Skin epidermis (tissue), 12 donors: Measurements from ENCODE around the gene SAMD8.
"Not testable (repeated sequence)": the region's sequence is repeated elsewhere in the genome, so short reads cannot be mapped to it uniquely, and the experiment has no call there.

Experiments
- H3K27ac ChIP-seq, 21 experiments: fragments of 200-600 bp; sonication (generic) in 11 of 21; one replicate each; pipeline ENCODE4 v1.5.0; 2020; ENCODE audit warnings: mild to moderate bottlenecking in 3 of 21, inconsistent platforms in 2 of 21, moderate library complexity in 2 of 21
- H3K4me3 ChIP-seq, 7 experiments: fragments of 200-600 bp; sonication (generic) in 2 of 7; one replicate each; pipeline ENCODE4 v1.5.0; 2020; ENCODE audit warnings: inconsistent platforms in 2 of 7, mild to moderate bottlenecking in 2 of 7, moderate library complexity in 1 of 7

SAMD8 gene

DNA sequence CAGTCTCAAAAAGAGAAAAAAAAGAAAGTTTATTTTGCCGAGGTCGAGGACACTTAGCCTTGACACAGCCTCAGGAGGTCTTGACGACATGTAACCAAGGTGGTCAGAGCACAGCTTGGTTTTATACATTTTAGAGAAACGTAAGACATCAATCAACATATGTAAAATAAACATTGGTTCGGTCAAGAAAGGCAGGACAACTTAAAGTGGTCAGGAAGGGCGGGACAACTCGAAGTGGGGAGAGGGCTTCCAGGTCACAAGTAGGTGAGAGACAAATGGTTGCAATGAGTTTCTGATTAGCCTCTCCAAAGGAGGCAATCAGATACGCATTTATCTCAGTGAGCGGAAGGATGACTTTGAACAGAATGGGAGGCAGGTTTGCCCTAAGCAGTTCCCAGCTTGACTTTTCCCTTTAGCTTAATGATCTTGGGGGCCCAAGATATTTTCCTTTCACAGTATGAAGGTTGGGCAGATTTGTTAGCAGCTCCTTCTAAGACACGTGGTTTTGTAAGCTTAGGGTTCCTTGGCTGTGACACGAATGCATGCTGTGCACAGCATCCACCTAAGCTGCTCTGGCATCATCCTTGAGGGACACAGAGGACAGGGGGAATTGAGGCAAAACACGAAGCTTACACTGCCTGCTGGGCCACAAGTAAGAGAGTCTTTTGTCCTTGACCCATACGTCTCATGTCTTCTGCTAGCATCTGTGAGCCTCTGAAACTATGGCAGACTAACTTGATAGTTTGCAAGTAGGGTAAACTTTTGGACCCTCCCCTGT is 95.8 kb downstream of the SAMD8 start:
- H3K4me3 ChIP-seq = no peak overlapping the region
- peak overlapping the region in 20 of 21 experiments; percentile 44 to 100 (median 73) for H3K27ac ChIP-seq

DNA sequence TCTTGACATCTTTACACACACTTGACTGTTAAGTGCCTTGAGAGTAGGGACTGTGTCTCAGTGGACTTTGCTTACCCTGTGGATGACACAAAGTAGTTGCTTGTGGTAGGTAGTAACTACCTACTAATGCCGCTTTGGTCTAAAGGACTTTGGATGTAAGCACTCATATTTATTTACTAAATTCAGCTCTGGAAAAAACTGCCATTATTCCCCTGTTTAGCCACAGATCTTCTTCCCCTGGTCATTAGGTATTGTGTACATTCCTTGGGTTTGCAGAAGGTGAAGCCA is 96.3 kb downstream of the SAMD8 start:
- Histone ChIP-seq H3K4me3 (no peak overlapping the region), H3K27ac (peak overlapping the region in 20 of 21 experiments; percentile 44 to 100 (median 73))

GRCh38 chr10:75208181-75208580 is 96.7 kb downstream of the SAMD8 start:
- Histone ChIP-seq H3K27ac (peak overlapping the region in 19 of 21 experiments; percentile 61 to 100 (median 99)), H3K4me3 (no peak overlapping the region)

DNA sequence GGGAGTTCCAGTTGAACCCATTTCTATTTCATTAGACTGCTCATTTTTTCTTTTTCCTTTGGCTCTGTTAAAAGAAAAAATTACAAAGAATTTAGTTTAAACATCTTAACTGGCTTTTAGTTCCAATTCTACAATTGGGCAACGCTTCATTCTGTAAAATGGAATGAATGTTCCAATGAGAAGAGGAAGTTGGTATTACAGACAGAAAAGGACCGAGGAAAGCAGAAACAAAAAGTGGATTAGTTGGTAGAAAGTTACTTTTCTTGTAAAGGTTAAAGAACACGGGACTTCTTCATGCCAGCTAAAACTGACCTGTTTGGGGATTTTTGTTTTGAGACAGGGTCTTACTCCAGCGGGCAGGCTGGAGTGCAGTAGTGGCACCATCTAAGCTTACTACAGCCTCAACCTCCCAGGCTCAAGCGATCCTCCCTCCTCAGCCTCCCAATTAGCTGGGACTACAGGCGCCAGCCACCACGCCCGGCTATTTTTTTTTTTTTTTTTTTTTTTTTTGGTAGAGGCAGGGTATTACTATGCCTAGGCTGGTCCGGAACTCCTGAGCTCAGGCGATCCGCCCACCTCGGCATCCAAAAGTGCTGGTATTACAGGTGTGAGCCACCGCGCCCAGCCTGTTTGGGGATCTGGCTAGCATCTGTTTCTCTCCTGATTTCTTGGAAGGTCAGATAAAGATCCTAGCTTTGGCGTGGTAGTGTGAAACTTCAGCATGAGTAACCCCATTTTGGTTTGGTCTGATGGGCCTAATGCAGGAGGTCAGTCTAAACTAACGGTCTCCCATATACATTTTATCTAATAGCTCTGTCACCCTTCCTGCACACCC is 97.8 kb downstream of the SAMD8 start:
- peak overlapping the region; percentile 85 to 99 (median 92) for H3K4me3 ChIP-seq
- peak overlapping the region; percentile 89 to 100 (median 100) for H3K27ac ChIP-seq

DNA sequence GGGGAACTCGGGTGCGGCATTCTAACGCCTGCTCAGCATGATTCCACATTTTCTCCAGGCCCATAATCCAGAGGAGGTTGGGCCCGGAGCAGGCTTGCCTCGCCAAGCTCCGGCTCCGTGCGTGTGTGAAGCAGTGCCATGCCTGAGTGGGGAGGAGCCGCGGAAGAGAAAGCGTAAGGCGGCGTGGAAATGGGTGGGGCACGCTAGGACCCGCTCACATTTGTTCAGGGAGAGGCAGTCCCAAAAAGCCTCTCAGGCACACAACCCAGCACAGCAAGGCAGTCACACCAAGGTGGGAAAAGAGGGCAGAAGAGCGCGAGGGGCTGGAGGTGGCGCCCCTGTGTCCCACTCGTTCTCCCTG is 98.4 kb downstream of the SAMD8 start:
- Histone ChIP-seq H3K27ac (peak overlapping the region; percentile 89 to 100 (median 100)), H3K4me3 (peak overlapping the region; percentile 85 to 99 (median 92))

DNA sequence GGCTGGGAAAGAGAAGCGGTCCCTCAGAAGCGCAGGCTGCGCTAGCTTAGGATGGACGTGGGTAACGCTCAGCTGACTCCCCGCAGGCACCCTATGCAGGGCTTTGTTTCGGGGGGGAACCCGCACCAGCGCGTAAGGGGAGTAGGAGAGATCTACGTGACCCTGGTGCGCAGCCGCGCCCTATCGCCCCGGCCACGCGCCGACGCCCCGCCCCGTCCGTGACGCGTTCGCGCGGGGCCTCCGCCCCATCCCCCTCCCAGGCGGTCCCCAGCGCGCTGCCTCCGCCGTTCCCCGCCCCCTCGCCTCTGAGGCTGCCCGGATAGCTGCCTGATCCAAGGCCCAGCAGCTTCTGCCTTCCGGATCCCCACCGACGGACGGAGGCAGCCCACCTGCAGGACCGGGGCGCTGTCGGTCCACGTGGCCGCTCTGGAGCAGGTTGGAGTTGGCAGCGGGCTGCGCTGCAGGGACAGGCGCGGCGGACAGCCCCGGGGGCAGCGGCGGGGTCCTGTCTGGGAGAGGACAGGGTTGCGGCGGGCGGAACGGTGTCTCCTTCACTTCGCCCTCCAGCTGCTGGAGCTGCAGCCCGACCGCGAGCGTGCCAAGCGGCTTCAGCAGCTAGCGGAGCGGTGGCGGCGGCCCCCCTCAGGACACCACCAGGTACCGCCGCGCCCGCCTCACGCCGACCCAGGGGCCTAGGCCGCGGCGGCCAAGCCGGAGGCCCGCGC is 99.0 kb downstream of the SAMD8 start, which contains the start of gene VDAC2:
TSS of gene VDAC2 (plus strand) at position 515 of the 725 bp plus-strand sequence. CDS start 363 bp downstream, outside the sequence.
- Histone ChIP-seq H3K4me3 (peak within 1 kb of the TSS; percentile 85 to 99 (median 92)), H3K27ac (peak within 1 kb of the TSS; percentile 89 to 100 (median 100))

GRCh38 chr10:75211007-75211691 is 99.7 kb downstream of the SAMD8 start:
- Histone ChIP-seq H3K27ac (peak overlapping the region; percentile 89 to 100 (median 100)), H3K4me3 (peak overlapping the region; percentile 85 to 99 (median 92))

GRCh38 chr10:75212343-75212742 is 100.9 kb downstream of the SAMD8 start:
- H3K27ac ChIP-seq = peak overlapping the region in 4 of 21 experiments; percentile 96 to 100 (median 98)

DNA sequence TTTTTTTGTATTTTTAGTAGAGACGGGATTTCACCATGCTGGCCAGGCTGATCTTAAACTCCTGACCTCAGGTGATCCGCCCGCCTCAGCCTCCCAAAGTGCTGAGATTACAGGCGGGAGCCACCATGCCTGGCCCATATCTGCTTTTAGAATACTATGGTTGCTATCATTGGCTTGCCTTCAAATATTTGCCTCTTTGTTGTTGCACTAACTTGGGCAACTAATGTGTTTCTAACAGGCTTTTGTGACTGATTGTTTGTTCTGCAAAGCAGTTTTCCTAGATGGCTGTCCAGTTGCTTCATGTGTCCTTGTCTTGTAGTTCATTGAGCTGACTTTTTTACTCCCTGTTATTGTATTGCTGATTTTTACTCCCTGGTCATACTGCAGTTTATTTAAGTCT is 108.8 kb downstream of the SAMD8 start:
- no peak overlapping the region for H3K4me3 ChIP-seq
- H3K27ac ChIP-seq = no peak overlapping the region

More at GRCh38 chr10:75212343-75212742, 100.9 kb downstream of the SAMD8 start:
- H3K4me3 ChIP-seq = peak overlapping the region in 5 of 7 experiments; percentile 85 to 99 (median 92)

GRCh38 chr10:75221492-75221891 is 110.0 kb downstream of the SAMD8 start:
- H3K27ac ChIP-seq, H3K4me3 ChIP-seq: not testable (repeated sequence)

- Histone ChIP-seq H3K27ac (peak overlapping the region in 9 of 21 experiments; percentile 5 to 72 (median 33)), H3K4me3 (no peak overlapping the region)
Observed at GRCh38 chr10:75223507-75223906, 112.1 kb downstream of the SAMD8 start.

- peak overlapping the region in 16 of 21 experiments; percentile 22 to 73 (median 52) for H3K27ac ChIP-seq
- no peak overlapping the region for H3K4me3 ChIP-seq
Observed at GRCh38 chr10:75226095-75226494, 114.6 kb downstream of the SAMD8 start.

- H3K4me3 ChIP-seq = no peak overlapping the region
Observed at GRCh38 chr10:75226656-75227055, 115.2 kb downstream of the SAMD8 start.

DNA sequence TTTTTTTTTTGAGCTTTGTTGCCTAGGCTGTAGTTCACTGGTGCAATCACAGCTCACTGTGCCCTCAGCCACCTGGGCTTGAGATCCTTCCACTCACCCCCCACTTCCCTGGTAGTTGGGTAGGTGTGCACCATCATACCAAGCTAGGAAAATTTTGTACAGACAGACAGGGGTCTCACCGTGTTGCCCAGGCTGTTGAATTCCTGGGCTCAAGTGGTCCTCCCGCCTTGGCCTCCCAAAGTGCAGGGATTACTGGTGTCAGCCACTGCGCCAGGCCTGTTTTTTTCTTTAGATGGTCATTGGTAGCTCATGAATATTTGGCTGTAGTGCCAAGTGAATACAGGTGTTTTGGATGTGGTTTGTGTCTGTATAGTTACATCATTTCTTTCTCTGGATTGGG is 116.8 kb downstream of the SAMD8 start:
- Histone ChIP-seq H3K27ac (peak overlapping the region in 2 of 21 experiments; percentile 10 to 35), H3K4me3 (no peak overlapping the region)

More at GRCh38 chr10:75226656-75227055, 115.2 kb downstream of the SAMD8 start:
- peak overlapping the region in 11 of 21 experiments; percentile 28 to 72 (median 55) for H3K27ac ChIP-seq

DNA sequence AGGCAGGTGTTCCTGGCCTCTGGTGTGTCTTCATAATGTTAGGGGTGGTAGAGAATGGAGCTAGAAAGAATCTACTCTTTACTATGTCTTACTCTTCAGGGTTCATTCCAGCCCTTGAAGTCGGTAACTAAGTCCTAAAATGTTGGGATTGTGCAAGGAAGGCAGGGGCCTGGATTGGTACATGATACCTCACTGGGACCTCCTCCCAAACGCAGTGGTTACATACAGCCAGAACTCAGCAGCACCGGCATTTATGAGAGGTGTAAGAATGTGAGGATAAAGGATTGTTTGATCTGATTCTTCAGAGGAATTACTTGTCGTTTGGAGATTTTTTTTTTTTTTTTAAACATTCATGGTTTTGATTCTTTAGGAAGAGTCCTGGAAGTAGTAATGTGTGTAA is 117.4 kb downstream of the SAMD8 start:
- Histone ChIP-seq H3K27ac (peak overlapping the region in 2 of 21 experiments; percentile 24 to 59), H3K4me3 (no peak overlapping the region)

GRCh38 chr10:75229971-75230370 is 118.5 kb downstream of the SAMD8 start:
- Histone ChIP-seq H3K27ac (peak overlapping the region in 1 of 21 experiments; percentile 24), H3K4me3 (no peak overlapping the region)

- Histone ChIP-seq H3K27ac (no peak overlapping the region), H3K4me3 (no peak overlapping the region)
Observed at GRCh38 chr10:75230600-75231038, 119.2 kb downstream of the SAMD8 start.
